OCI-LY1 (cell line): ENCODE data around the gene ANO2.

Source experiments
- H2AFZ ChIP-seq: fragments of 200-600 bp; sonication (generic), shearing (Covaris generic); 2 replicates; pipeline ENCODE4 v1.6.0; 2014; ENCODE audit warnings: antibody characterized with exemption, mild to moderate bottlenecking, low read length
- H3F3A ChIP-seq: fragments of 200-600 bp; sonication (generic), shearing (Covaris generic); 2 replicates; pipeline ENCODE4 v1.6.0; 2014; ENCODE audit warnings: mild to moderate bottlenecking, antibody characterized with exemption, low read length, moderate library complexity; ENCODE audit not compliant: insufficient read depth
- H3K27ac ChIP-seq: fragments of 200-600 bp; sonication (generic); 2 replicates; pipeline ENCODE4 v1.5.1; 2014; ENCODE audit warnings: low read length, mixed run types, mild to moderate bottlenecking, low read depth; ENCODE audit not compliant: poor library complexity, severe bottlenecking
- H3K27me3 ChIP-seq: fragments of 200-600 bp; sonication (generic); 2 replicates; pipeline ENCODE4 v1.6.0; 2014; ENCODE audit warnings: antibody characterized with exemption, mild to moderate bottlenecking, low read length, moderate library complexity; ENCODE audit not compliant: insufficient read depth
- H3K36me3 ChIP-seq: fragments of 200-600 bp; sonication (generic); 2 replicates; pipeline ENCODE4 v1.6.1; 2014; ENCODE audit warnings: mild to moderate bottlenecking, antibody characterized with exemption, low read length, moderate library complexity, mixed read lengths; ENCODE audit not compliant: insufficient read depth
- H3K4me1 ChIP-seq: fragments of 200-600 bp; sonication (generic); 2 replicates; pipeline ENCODE4 v1.5.1; 2014; ENCODE audit warnings: mild to moderate bottlenecking, low read length, moderate library complexity; ENCODE audit not compliant: insufficient read depth, severe bottlenecking
- H3K4me2 ChIP-seq: fragments of 200-600 bp; sonication (generic), shearing (Covaris generic); 2 replicates; pipeline ENCODE4 v1.6.1; 2014; ENCODE audit warnings: low read length
- H3K4me3 ChIP-seq: fragments of 200-600 bp; sonication (generic); 2 replicates; pipeline ENCODE4 v1.5.1; 2014; ENCODE audit warnings: low read length, low read depth, mild to moderate bottlenecking, mixed read lengths; ENCODE audit not compliant: poor library complexity, severe bottlenecking
- H3K79me2 ChIP-seq: fragments of 200-600 bp; shearing (Covaris generic); 2 replicates; pipeline ENCODE4 v1.6.1; 2016; ENCODE audit warnings: mixed run types, low read length, mixed read lengths; ENCODE audit not compliant: insufficient read depth
- H3K9ac ChIP-seq: fragments of 200-600 bp; sonication (generic), shearing (Covaris generic); 2 replicates; pipeline ENCODE4 v1.6.1; 2014; ENCODE audit warnings: mild to moderate bottlenecking, low read length, mixed read lengths
- H3K9me2 ChIP-seq: fragments of 200-600 bp; sonication (generic), shearing (Covaris generic); 2 replicates; pipeline ENCODE4 v1.6.1; 2014; ENCODE audit warnings: low read depth, mild to moderate bottlenecking, low read length, mixed read lengths
- H3K9me3 ChIP-seq: fragments of 200-600 bp; shearing (Covaris generic); 2 replicates; pipeline ENCODE4 v1.6.1; 2014; ENCODE audit warnings: low read length, mixed read lengths
- H4K20me1 ChIP-seq: fragments of 200-600 bp; sonication (generic), shearing (Covaris generic); 2 replicates; pipeline ENCODE4 v1.6.0; 2016; ENCODE audit warnings: mild to moderate bottlenecking, low read length; ENCODE audit not compliant: insufficient read depth
- CTCF ChIP-seq: fragments of 200-600 bp; sonication (generic), shearing (Covaris generic); IDR thresholded peaks from 2 replicates; pipeline ENCODE4 v1.5.1; 2017; ENCODE audit warnings: mild to moderate bottlenecking, antibody characterized with exemption, low read length, moderate library complexity, mixed read lengths
- EZH2 ChIP-seq: fragments of 200-600 bp; sonication (generic), shearing (Covaris generic); IDR thresholded peaks from 2 replicates; pipeline ENCODE4 v1.8.0; 2017; ENCODE audit warnings: borderline replicate concordance, mixed run types, mild to moderate bottlenecking, antibody characterized with exemption, low read length, moderate library complexity, mixed read lengths

Gene ANO2

GRCh38 chr12:5577741-5578140, 367.3 kb downstream of the ANO2 start:
- Histone ChIP-seq H2AFZ (no peak overlapping the region), H3K4me1 (no peaks in the 10 kb centered on the region), H3K27me3 (no peaks in the 10 kb centered on the region), H3K9ac (no peak overlapping the region), H3K27ac (no peak overlapping the region), H3K9me3 (no peaks in the 10 kb centered on the region), H3K79me2 (no peaks in the 10 kb centered on the region), H3K4me3 (no peak overlapping the region), H4K20me1 (no peaks in the 10 kb centered on the region), H3F3A (no peaks in the 10 kb centered on the region), H3K36me3 (no peaks in the 10 kb centered on the region), H3K4me2 (no peak overlapping the region), H3K9me2 (no peaks in the 10 kb centered on the region)
- no peak for TF ChIP-seq CTCF
- TF ChIP-seq EZH2: no peak

- H3K9ac ChIP-seq: no peak overlapping the region
- no peak overlapping the region for H3K27ac ChIP-seq
- H3K4me2 ChIP-seq: no peak overlapping the region
- no peak overlapping the region for H2AFZ ChIP-seq
- H3K4me1 ChIP-seq: no peaks in the 10 kb centered on the region
- H3K27me3 ChIP-seq: no peaks in the 10 kb centered on the region
- no peaks in the 10 kb centered on the region for H3K36me3 ChIP-seq
- H3K79me2 ChIP-seq: no peaks in the 10 kb centered on the region
- H4K20me1 ChIP-seq: no peaks in the 10 kb centered on the region
- H3K4me3 ChIP-seq: no peak overlapping the region
- no peaks in the 10 kb centered on the region for H3F3A ChIP-seq
- TF ChIP-seq EZH2 (no peak), CTCF (no peak)
- H3K9me2 ChIP-seq: no peaks in the 10 kb centered on the region
- H3K9me3 ChIP-seq: no peaks in the 10 kb centered on the region
These were observed 367.8 kb downstream of the ANO2 start for GRCh38 chr12:5577211-5577612.

GRCh38 chr12:5575987-5576386, 369.1 kb downstream of the ANO2 start:
- H3K4me3 ChIP-seq: no peak overlapping the region
- H3K9ac ChIP-seq: no peak overlapping the region
- H3K79me2 ChIP-seq: no peaks in the 10 kb centered on the region
- no peaks in the 10 kb centered on the region for H3K36me3 ChIP-seq
- no peaks in the 10 kb centered on the region for H3K9me3 ChIP-seq
- H3K4me2 ChIP-seq: no peak overlapping the region
- no peak overlapping the region for H2AFZ ChIP-seq
- H3K27ac ChIP-seq: no peak overlapping the region
- H3F3A ChIP-seq: no peaks in the 10 kb centered on the region
- no peaks in the 10 kb centered on the region for H3K9me2 ChIP-seq
- no peak for TF ChIP-seq CTCF
- TF ChIP-seq EZH2: no peak
- no peaks in the 10 kb centered on the region for H4K20me1 ChIP-seq
- no peaks in the 10 kb centered on the region for H3K4me1 ChIP-seq
- no peaks in the 10 kb centered on the region for H3K27me3 ChIP-seq
